Caco-2 (cell line): ENCODE results near the gene XRCC4. TPM values are rescaled to one million over a fixed set of nuclear protein-coding genes. Genes with fewer than 3 reads are reported as not detected.

Experiments
- BruUV-seq: library from RNA; stranded (reverse); fragments of 400-500 nt; replicated peaks from 2 replicates; lab custom pipeline; 2021; lab: Mats Ljungman, UMichigan
- CTCF ChIA-PET: fragments of 300-600 bp; sonication (Branson Sonifier 250); formaldehyde crosslinking; loops from one replicate; lab custom pipeline; 2022; ENCODE audit warnings: antibody characterized with exemption; lab: Charles Lee
- POLR2A ChIA-PET: fragments of 300-600 bp; sonication (Branson Sonifier 250); formaldehyde crosslinking; loops from one replicate; lab custom pipeline; 2022; ENCODE audit warnings: antibody characterized with exemption; lab: Charles Lee
- DNase-seq, 2 experiments: peaks; one replicate each; pipeline versions ENCODE4 v3.0.0 to v3.0.0-alpha.2; 2020 to 2022
- H3K27me3 ChIP-seq: replicated peaks from 2 replicates; pipeline ENCODE4 v1.6.0; 2011; ENCODE audit warnings: low read length; ENCODE audit not compliant: control insufficient read depth, insufficient read depth
- H3K36me3 ChIP-seq: 2 replicates; pipeline ENCODE4 v1.5.1; 2011; ENCODE audit warnings: low read length; ENCODE audit not compliant: control insufficient read depth, insufficient read depth
- H3K4me1 ChIP-seq: fragments of 250-450 bp; sonication (Bioruptor Pico); 2 replicates; pipeline ENCODE4 v1.5.1; 2020; ENCODE audit warnings: mild to moderate bottlenecking
- H3K4me3 ChIP-seq: 2 replicates; pipeline ENCODE4 v1.5.1; 2011; ENCODE audit warnings: low read depth, mild to moderate bottlenecking, control low read depth, low read length
- H3K9me3 ChIP-seq: fragments of 250-450 bp; sonication (Bioruptor Pico); 2 replicates; pipeline ENCODE4 v1.5.1; 2020; ENCODE audit warnings: mild to moderate bottlenecking, moderate library complexity
- H3K27ac Mint-ChIP-seq: one replicate; pipeline ENCODE4 v1.8.0; 2022; ENCODE audit warnings: mixed read lengths; ENCODE audit not compliant: unreplicated experiment
- H3K27me3 Mint-ChIP-seq: one replicate; pipeline ENCODE4 v1.8.0; 2022; ENCODE audit warnings: mixed read lengths; ENCODE audit not compliant: insufficient read depth, unreplicated experiment
- H3K36me3 Mint-ChIP-seq: one replicate; pipeline ENCODE4 v1.8.0; 2022; ENCODE audit warnings: mild to moderate bottlenecking, mixed read lengths; ENCODE audit not compliant: insufficient read depth, unreplicated experiment
- H3K4me1 Mint-ChIP-seq: one replicate; pipeline ENCODE4 v1.8.0; 2022; ENCODE audit warnings: low read depth, mixed read lengths; ENCODE audit not compliant: unreplicated experiment
- H3K4me3 Mint-ChIP-seq: one replicate; pipeline ENCODE4 v1.8.0; 2022; ENCODE audit warnings: mild to moderate bottlenecking, moderate library complexity, mixed read lengths; ENCODE audit not compliant: unreplicated experiment
- H3K9me3 Mint-ChIP-seq: one replicate; pipeline ENCODE4 v1.8.0; 2022; ENCODE audit warnings: mixed read lengths; ENCODE audit not compliant: unreplicated experiment
- CTCF ChIP-seq, 2 experiments: fragments of 200-600 bp in 1 of 2; IDR thresholded peaks; 1 replicate in 1 of 2; 2 replicates in 1 of 2; pipeline versions ENCODE4 v1.5.1 to v1.8.0; 2011 to 2022; ENCODE audit warnings: antibody characterized with exemption in 1 of 2, control low read depth in 1 of 2, inconsistent platforms in 1 of 2, low read depth in 1 of 2, low read length in 1 of 2, mild to moderate bottlenecking in 1 of 2, moderate library complexity in 1 of 2; ENCODE audit not compliant: insufficient read depth in 1 of 2, severe bottlenecking in 1 of 2, unreplicated experiment in 1 of 2
- intact Hi-C: fragments of 100-400 bp; cut with micrococcal nuclease; formaldehyde crosslinking; loops from one replicate; pipeline ENCODE4 v1.10.0; 2022; ENCODE audit not compliant: unreplicated experiment
- total RNA-seq: library from RNA; stranded (reverse); gene quantifications from 2 replicates; pipeline ENCODE4 v1.2.3, GENCODE V29; 2022

Gene XRCC4
- total RNA-seq, 1 experiment from 2014 or later, result 13.0 TPM

GRCh38 chr5:83357621-83358231 lies 280.4 kb downstream of the XRCC4 start:
- no peak for TF ChIP-seq CTCF (IDR thresholded peaks at IDR 0.05; ENCODE audit: insufficient read depth in 1 of 2, low read depth in 1 of 2, low read length in 1 of 2, severe bottlenecking in 1 of 2, unreplicated experiment in 1 of 2)
- H3K9me3 Mint-ChIP-seq, result no peaks in the 10 kb centered on the region
- H3K4me1 Mint-ChIP-seq, result no peaks in the 10 kb centered on the region
- ChIA-PET POLR2A (interaction anchor here (0.6 kb wide), 1 partner anchor 102 kb away, joined by 4 read pairs; no protein-coding TSS in a partner anchor), CTCF (no interaction called here)
- H3K27ac Mint-ChIP-seq, result no peak overlapping the region
- Histone ChIP-seq H3K4me1 (no peaks in the 10 kb centered on the region), H3K4me3 (no peak overlapping the region), H3K36me3 (no peaks in the 10 kb centered on the region), H3K27me3 (no peaks in the 10 kb centered on the region), H3K9me3 (no peaks in the 10 kb centered on the region; the same call in 1 of the 2 replicates)
- no TSS peak for BruUV-seq
- intact Hi-C loops, result no loop called here
- DNase-seq, result no peak
- H3K36me3 Mint-ChIP-seq, result no peaks in the 10 kb centered on the region
- no peak overlapping the region for H3K4me3 Mint-ChIP-seq
- H3K27me3 Mint-ChIP-seq, result no peaks in the 10 kb centered on the region

- ChIA-PET POLR2A (no interaction called here), CTCF (no interaction called here)
- Mint-ChIP-seq H3K27ac (no peak overlapping the region), H3K36me3 (no peaks in the 10 kb centered on the region), H3K4me1 (no peaks in the 10 kb centered on the region), H3K27me3 (no peaks in the 10 kb centered on the region), H3K9me3 (no peaks in the 10 kb centered on the region), H3K4me3 (no peak overlapping the region)
- Histone ChIP-seq H3K36me3 (no peaks in the 10 kb centered on the region), H3K4me1 (no peaks in the 10 kb centered on the region), H3K4me3 (no peak overlapping the region), H3K27me3 (no peaks in the 10 kb centered on the region), H3K9me3 (no peaks in the 10 kb centered on the region; the same call in 1 of the 2 replicates)
- intact Hi-C loops, result no loop called here
- no TSS peak for BruUV-seq
- TF ChIP-seq CTCF (IDR thresholded peaks at IDR 0.05; ENCODE audit: insufficient read depth in 1 of 2, low read depth in 1 of 2, low read length in 1 of 2, severe bottlenecking in 1 of 2, unreplicated experiment in 1 of 2), result no peak
- no peak for DNase-seq
Observed at GRCh38 chr5:83360573-83360972, 283.2 kb downstream of the XRCC4 start.

GRCh38 chr5:83362526-83362925 lies 285.2 kb downstream of the XRCC4 start:
- no peaks in the 10 kb centered on the region for H3K36me3 Mint-ChIP-seq
- H3K4me3 ChIP-seq, result no peak overlapping the region
- no TSS peak for BruUV-seq
- H3K9me3 Mint-ChIP-seq, result no peaks in the 10 kb centered on the region
- no peak for DNase-seq
- no peaks in the 10 kb centered on the region for H3K36me3 ChIP-seq
- no peak overlapping the region for H3K4me3 Mint-ChIP-seq
- no peaks in the 10 kb centered on the region for H3K27me3 Mint-ChIP-seq
- no peaks in the 10 kb centered on the region for H3K27me3 ChIP-seq
- POLR2A ChIA-PET, result no interaction called here
- CTCF ChIA-PET, result no interaction called here
- no peak overlapping the region for H3K27ac Mint-ChIP-seq
- no peaks in the 10 kb centered on the region for H3K4me1 ChIP-seq
- intact Hi-C loops, result no loop called here
- no peaks in the 10 kb centered on the region for H3K4me1 Mint-ChIP-seq
- no peak for TF ChIP-seq CTCF (IDR thresholded peaks at IDR 0.05; ENCODE audit: insufficient read depth in 1 of 2, low read depth in 1 of 2, low read length in 1 of 2, severe bottlenecking in 1 of 2, unreplicated experiment in 1 of 2)
- no peaks in the 10 kb centered on the region; the same call in 1 of the 2 replicates for H3K9me3 ChIP-seq
